CD14-positive monocyte (primary cell): ENCODE data around the gene TPSG1. TPM values are rescaled to one million over a fixed set of nuclear protein-coding genes. Genes with fewer than 3 reads are reported as not detected.

Source experiments
- DNase-seq, 3 donors: peaks; one replicate each; pipeline ENCODE4 v3.0.0-alpha.2; 2011 to 2022
- H2AFZ ChIP-seq: 2 replicates; pipeline ENCODE4 v1.6.0; 2012; ENCODE audit warnings: mild to moderate bottlenecking, low read depth, low read length, inconsistent platforms; ENCODE audit not compliant: insufficient read depth, poor library complexity, severe bottlenecking
- H3K27ac ChIP-seq, 2 donors: 1 replicate in 1 of 2; 2 replicates in 1 of 2; pipeline ENCODE4 v1.5.1; 2012 to 2013; ENCODE audit warnings: low read length in 2 of 2, control low read depth in 1 of 2, inconsistent platforms in 1 of 2, low read depth in 1 of 2, mild to moderate bottlenecking in 1 of 2
- H3K27me3 ChIP-seq, 2 donors: one replicate each; pipeline versions ENCODE4 v1.6.0 to v1.6.1; 2011 to 2013; ENCODE audit warnings: low read length in 2 of 2; ENCODE audit not compliant: control insufficient read depth in 2 of 2, insufficient read depth in 2 of 2
- H3K36me3 ChIP-seq, 2 donors: replicated peaks in 1 of 2; 1 replicate in 1 of 2; 2 replicates in 1 of 2; pipeline versions ENCODE4 v1.5.1 to v1.6.1; 2012 to 2013; ENCODE audit warnings: low read length in 2 of 2, control low read depth in 1 of 2, inconsistent platforms in 1 of 2, mild to moderate bottlenecking in 1 of 2; ENCODE audit not compliant: insufficient read depth in 2 of 2, control insufficient read depth in 1 of 2
- H3K4me1 ChIP-seq, 2 donors: 1 replicate in 1 of 2; 2 replicates in 1 of 2; pipeline versions ENCODE4 v1.5.1 to v1.6.1; 2012 to 2013; ENCODE audit warnings: low read length in 2 of 2, control low read depth in 1 of 2, inconsistent platforms in 1 of 2, mild to moderate bottlenecking in 1 of 2, moderate library complexity in 1 of 2; ENCODE audit not compliant: insufficient read depth in 2 of 2, control insufficient read depth in 1 of 2
- H3K4me2 ChIP-seq: replicated peaks from 2 replicates; pipeline ENCODE3; 2012; ENCODE audit warnings: low read length, moderate library complexity, mild to moderate bottlenecking; ENCODE audit not compliant: poor library complexity, severe bottlenecking; ENCODE audit errors: extremely low read depth
- H3K4me3 ChIP-seq, 3 experiments: fragments of 200-600 bp in 1 of 3; sonication (generic) in 1 of 3; replicated peaks in 1 of 3; 1 replicate in 2 of 3; 2 replicates in 1 of 3; pipeline ENCODE4 v1.5.1; 2011 to 2013; ENCODE audit warnings: low read length in 3 of 3, mild to moderate bottlenecking in 3 of 3, control low read depth in 2 of 3, low read depth in 2 of 3, inconsistent platforms in 1 of 3, moderate library complexity in 1 of 3
- H3K79me2 ChIP-seq: 2 replicates; pipeline ENCODE4 v1.6.0; 2012; ENCODE audit warnings: mild to moderate bottlenecking, control low read depth, inconsistent platforms, low read length, moderate library complexity; ENCODE audit not compliant: insufficient read depth
- H3K9ac ChIP-seq: 2 replicates; pipeline ENCODE4 v1.6.0; 2017; ENCODE audit warnings: low read length, mild to moderate bottlenecking; ENCODE audit not compliant: insufficient read depth, poor library complexity, severe bottlenecking
- H3K9me3 ChIP-seq, 2 donors: replicated peaks in 1 of 2; 1 replicate in 1 of 2; 2 replicates in 1 of 2; pipeline versions ENCODE4 v1.5.1 to v1.6.1; 2012 to 2013; ENCODE audit warnings: low read length in 2 of 2, control low read depth in 1 of 2; ENCODE audit not compliant: control insufficient read depth in 1 of 2, insufficient read depth in 1 of 2
- H4K20me1 ChIP-seq: 2 replicates; pipeline ENCODE4 v1.6.0; 2012; ENCODE audit warnings: mild to moderate bottlenecking, low read length, control low read depth, moderate library complexity; ENCODE audit not compliant: insufficient read depth
- H3K27ac Mint-ChIP-seq, 7 donors: one replicate each; pipeline ENCODE4 v1.8.0; 2020; ENCODE audit warnings: mild to moderate bottlenecking in 7 of 7, mixed read lengths in 7 of 7, moderate library complexity in 6 of 7, inconsistent platforms in 2 of 7
- H3K27me3 Mint-ChIP-seq, 3 donors: one replicate each; pipeline ENCODE4 v1.8.0; 2021 to 2022; ENCODE audit warnings: low read depth in 3 of 3, mild to moderate bottlenecking in 3 of 3, mixed read lengths in 3 of 3, moderate library complexity in 3 of 3, inconsistent platforms in 1 of 3
- H3K36me3 Mint-ChIP-seq, 2 donors: one replicate each; pipeline ENCODE4 v1.8.0; 2020; ENCODE audit warnings: mixed read lengths in 2 of 2, inconsistent platforms in 1 of 2, mild to moderate bottlenecking in 1 of 2
- H3K4me1 Mint-ChIP-seq: one replicate; pipeline ENCODE4 v1.8.0; 2020; ENCODE audit warnings: mild to moderate bottlenecking, mixed read lengths
- H3K4me3 Mint-ChIP-seq, 2 donors: one replicate each; pipeline ENCODE4 v1.8.0; 2020; ENCODE audit warnings: mild to moderate bottlenecking in 2 of 2, mixed read lengths in 2 of 2, moderate library complexity in 1 of 2
- H3K9me3 Mint-ChIP-seq, 7 donors: one replicate each; pipeline ENCODE4 v1.8.0; 2020 to 2022; ENCODE audit warnings: mixed read lengths in 7 of 7, mild to moderate bottlenecking in 6 of 7, moderate library complexity in 6 of 7, inconsistent platforms in 2 of 7
- WGBS: methylation state at CpG from one replicate; pipeline ENCODE4 v1.1.5; 2013; ENCODE audit warnings: missing lambda C conversion rate; ENCODE audit not compliant: insufficient coverage; 5-methylcytosine and 5-hydroxymethylcytosine counted together
- intact Hi-C, 2 donors: fragments of 100-400 bp; cut with micrococcal nuclease; formaldehyde crosslinking; loops; one replicate each; pipeline versions ENCODE4 v1.15.0 to v1.15.1; 2023
- polyA plus RNA-seq, 3 donors: library from polyadenylated mRNA; depleted of rRNA in 1 of 3; unstranded in 2 of 3; stranded (reverse) in 1 of 3; fragments of 300-500 nt in 2 of 3; fragments of >200 nt in 1 of 3; fragmentation: Illumina TruSeq in 2 of 3; gene quantifications; 1 replicate in 2 of 3; 2 replicates in 1 of 3; pipeline ENCODE4 v1.2.3, GENCODE V29; 2012 to 2021
- TF ChIP-seq, protein P1 (sequence below): fragments of 200-600 bp; IDR thresholded peaks from one replicate; pipeline ENCODE4 v1.8.0; 2022; ENCODE audit warnings: antibody characterized with exemption, mild to moderate bottlenecking

TPSG1 gene
- polyA plus RNA-seq, 3 donors: not detected

DNA sequence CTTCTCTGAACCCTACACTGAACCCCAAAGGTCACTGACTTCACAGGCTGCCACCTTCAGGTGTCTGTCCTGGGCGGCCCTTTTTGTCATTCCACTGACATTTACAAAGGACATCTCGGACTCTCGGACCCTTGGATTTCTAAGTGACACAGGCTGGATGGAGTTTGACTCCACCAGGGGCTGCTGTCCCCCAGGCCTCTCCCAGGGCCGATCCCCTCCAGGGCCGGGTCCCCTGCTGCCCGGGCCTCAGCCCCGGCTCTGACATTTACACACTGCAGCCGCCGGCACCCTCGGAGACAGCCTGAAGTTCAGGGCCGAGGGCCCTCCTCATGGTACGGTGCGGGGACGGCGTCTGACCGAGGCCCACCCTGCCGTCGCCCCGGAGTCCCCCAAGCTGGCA, 48.0 kb downstream of the TPSG1 start:
- H3K36me3 Mint-ChIP-seq: no peaks in the 10 kb centered on the region
- intact Hi-C loops: no loop called here
- WGBS: 86% methylated on average over 19 of the region's 19 CpGs

DNA sequence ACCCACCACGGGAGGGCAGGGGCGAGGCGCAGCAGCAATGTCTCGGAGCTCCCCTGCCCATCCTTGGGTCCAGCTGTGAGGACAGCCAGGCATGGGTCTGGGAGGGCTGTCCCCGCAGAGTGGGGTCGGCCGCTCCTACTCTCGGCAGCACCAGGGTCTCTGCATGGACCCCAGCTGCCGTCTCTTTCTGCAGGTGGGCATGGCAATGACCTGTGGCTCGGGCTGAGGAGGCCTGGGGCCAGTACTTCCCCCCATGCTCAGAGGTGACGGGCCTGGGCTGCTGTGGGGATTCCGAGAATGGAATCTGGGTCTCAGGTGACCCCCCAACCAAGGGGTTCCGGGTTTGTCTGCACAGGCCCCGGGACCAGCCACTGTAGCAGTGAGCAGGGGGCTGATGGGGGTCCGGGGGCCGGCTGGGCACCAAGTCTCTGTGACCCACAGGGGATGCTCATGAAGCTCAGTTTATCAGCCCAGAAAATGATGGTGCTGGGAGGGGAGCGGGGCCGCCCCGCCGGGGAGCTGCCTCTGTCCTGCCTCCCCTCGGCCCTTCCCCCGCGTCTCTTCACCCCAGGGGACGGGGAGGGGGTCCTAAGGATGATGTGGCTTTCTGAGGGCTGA, 48.7 kb downstream of the TPSG1 start:
- 80% methylated on average over 12 of the region's 24 CpGs for WGBS
- H3K9me3 Mint-ChIP-seq: no peaks in the 10 kb centered on the region
- no peaks in the 10 kb centered on the region for H3K27me3 ChIP-seq

More for the DNA sequence above, 48.0 kb downstream of the TPSG1 start:
- peaks cover 0 to 4% (median 0%) of the 10 kb centered on the region in 3 donors for H3K27me3 Mint-ChIP-seq
- Histone ChIP-seq H4K20me1 (no peaks in the 10 kb centered on the region), H3K36me3 (no peaks in the 10 kb centered on the region), H3K4me1 (no peaks in the 10 kb centered on the region), H3K4me3 (no peak overlapping the region), H3K4me2 (no peak overlapping the region), H3K9me3 (no peaks in the 10 kb centered on the region), H3K27ac (no peak overlapping the region), H3K9ac (no peak overlapping the region), H2AFZ (no peak overlapping the region), H3K27me3 (no peaks in the 10 kb centered on the region), H3K79me2 (no peaks in the 10 kb centered on the region)
- no peak for DNase-seq
- TF ChIP-seq, protein P1, sequence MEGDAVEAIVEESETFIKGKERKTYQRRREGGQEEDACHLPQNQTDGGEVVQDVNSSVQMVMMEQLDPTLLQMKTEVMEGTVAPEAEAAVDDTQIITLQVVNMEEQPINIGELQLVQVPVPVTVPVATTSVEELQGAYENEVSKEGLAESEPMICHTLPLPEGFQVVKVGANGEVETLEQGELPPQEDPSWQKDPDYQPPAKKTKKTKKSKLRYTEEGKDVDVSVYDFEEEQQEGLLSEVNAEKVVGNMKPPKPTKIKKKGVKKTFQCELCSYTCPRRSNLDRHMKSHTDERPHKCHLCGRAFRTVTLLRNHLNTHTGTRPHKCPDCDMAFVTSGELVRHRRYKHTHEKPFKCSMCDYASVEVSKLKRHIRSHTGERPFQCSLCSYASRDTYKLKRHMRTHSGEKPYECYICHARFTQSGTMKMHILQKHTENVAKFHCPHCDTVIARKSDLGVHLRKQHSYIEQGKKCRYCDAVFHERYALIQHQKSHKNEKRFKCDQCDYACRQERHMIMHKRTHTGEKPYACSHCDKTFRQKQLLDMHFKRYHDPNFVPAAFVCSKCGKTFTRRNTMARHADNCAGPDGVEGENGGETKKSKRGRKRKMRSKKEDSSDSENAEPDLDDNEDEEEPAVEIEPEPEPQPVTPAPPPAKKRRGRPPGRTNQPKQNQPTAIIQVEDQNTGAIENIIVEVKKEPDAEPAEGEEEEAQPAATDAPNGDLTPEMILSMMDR: no peak
- H3K27ac Mint-ChIP-seq: no peak overlapping the region
- no peaks in the 10 kb centered on the region for H3K9me3 Mint-ChIP-seq
- H3K4me3 Mint-ChIP-seq: no peak overlapping the region
- no peaks in the 10 kb centered on the region for H3K4me1 Mint-ChIP-seq

More for the DNA sequence above, 48.7 kb downstream of the TPSG1 start:
- Histone ChIP-seq H3K4me1 (no peaks in the 10 kb centered on the region), H3K9ac (no peak overlapping the region), H3K79me2 (no peaks in the 10 kb centered on the region), H4K20me1 (no peaks in the 10 kb centered on the region), H3K9me3 (no peaks in the 10 kb centered on the region), H3K27ac (no peak overlapping the region), H2AFZ (no peak overlapping the region), H3K36me3 (no peaks in the 10 kb centered on the region), H3K4me3 (no peak overlapping the region), H3K4me2 (no peak overlapping the region)
- H3K27me3 Mint-ChIP-seq: peaks cover 0 to 4% (median 0%) of the 10 kb centered on the region in 3 donors
- TF ChIP-seq, protein P1: no peak
- no peak overlapping the region for H3K4me3 Mint-ChIP-seq
- no peaks in the 10 kb centered on the region for H3K4me1 Mint-ChIP-seq
- DNase-seq: no peak
- H3K27ac Mint-ChIP-seq: no peak overlapping the region
- intact Hi-C loops: no loop called here
- no peaks in the 10 kb centered on the region for H3K36me3 Mint-ChIP-seq
